ENCODE measurements around the gene PLPP2. TPM values are rescaled to one million over a fixed set of nuclear protein-coding genes. Genes with fewer than 3 reads are reported as not detected.

Gene PLPP2
- total RNA-seq: under 1 TPM in 1 of 2 experiments, not detected in 1; 0.29 TPM

GRCh38 chr19:291006-291521 is at the start of gene PLPP2:
Gene PLPP2, minus strand, starts transcription at chr19:291403. Its CDS starts 67 bp downstream, at chr19:291336.

Other genes with a start within 250 kb of the PLPP2 start
- gene OR4F17, start 184.3 kb downstream of the PLPP2 start, total RNA-seq: not detected
- 10 to 100 TPM; 22.5 to 24.4 TPM for gene MIER2, start 53.4 kb upstream of the PLPP2 start, total RNA-seq
- gene C2CD4C, start 117.7 kb upstream of the PLPP2 start, total RNA-seq: under 1 TPM; 0.14 to 0.20 TPM
- gene SHC2, start 169.6 kb upstream of the PLPP2 start, total RNA-seq: not detected
- gene MADCAM1, start 205.1 kb upstream of the PLPP2 start, total RNA-seq: under 1 TPM; 0.26 to 0.53 TPM
- 10 to 100 TPM; 28.3 to 31.9 TPM for gene TPGS1, start 216.1 kb upstream of the PLPP2 start, total RNA-seq
- 10 to 100 TPM; 50.5 to 51.4 TPM for gene CDC34, start 240.4 kb upstream of the PLPP2 start, total RNA-seq

All from activated naive CD4-positive, alpha-beta T cell treated with anti-CD3 and anti-CD28 coated beads, Interleukin-2, amount 10 ng/mL, durations not matched to agents 5 hours and 36 hours (primary cell).